Lower lobe of right lung (tissue), 2 donors: ENCODE data around the gene ABCC10. TPM values are rescaled to one million over a fixed set of nuclear protein-coding genes. Genes with fewer than 3 reads are reported as not detected.

ENCODE experiments used
- ATAC-seq, 2 donors: fragments of 200-7000 bp; cut with Tn5 transposase; one replicate each; pipeline ENCODE4 v1.9.1; 2020 to 2022; ENCODE audit warnings: mild to moderate bottlenecking in 2 of 2, moderate library complexity in 2 of 2
- DNase-seq: peaks from one replicate; pipeline ENCODE4 v3.0.0-alpha.2; 2020
- H3K27ac ChIP-seq: fragments of 200-600 bp; one replicate; pipeline ENCODE4 v1.8.0; 2022
- H3K27me3 ChIP-seq: fragments of 200-600 bp; one replicate; pipeline ENCODE4 v1.8.0; 2022; ENCODE audit warnings: low read depth
- H3K36me3 ChIP-seq: fragments of 200-600 bp; one replicate; pipeline ENCODE4 v1.8.0; 2022; ENCODE audit warnings: mild to moderate bottlenecking
- H3K4me1 ChIP-seq: fragments of 200-600 bp; one replicate; pipeline ENCODE4 v1.8.0; 2022
- H3K4me3 ChIP-seq: fragments of 200-600 bp; one replicate; pipeline ENCODE4 v1.8.0; 2022; ENCODE audit warnings: mild to moderate bottlenecking
- H3K9me3 ChIP-seq: fragments of 200-600 bp; one replicate; pipeline ENCODE4 v1.8.0; 2022
- intact Hi-C: fragments of 100-400 bp; cut with DNase I; formaldehyde crosslinking; loops from one replicate; pipeline ENCODE4 v1.11.0; 2022
- total RNA-seq: library from RNA; stranded (reverse); fragmentation: NEBNext Ultra II Directional; extraction: Animal tissue kit (Norgen Biotek cat#: 25700); gene quantifications from one replicate; pipeline ENCODE4 v1.2.1, GENCODE V29; 2021
- TF ChIP-seq, protein P1 (sequence below): fragments of 200-600 bp; IDR thresholded peaks from one replicate; pipeline ENCODE4 v1.8.0; 2022; ENCODE audit warnings: antibody characterized with exemption, mild to moderate bottlenecking
- donor health status: DM: no; HTN: yes; CAD: no; lungs with severe emphysema.

Gene ABCC10
- total RNA-seq, 1 donor from 2014 or later: 34.4 TPM

- TF ChIP-seq, protein P1, sequence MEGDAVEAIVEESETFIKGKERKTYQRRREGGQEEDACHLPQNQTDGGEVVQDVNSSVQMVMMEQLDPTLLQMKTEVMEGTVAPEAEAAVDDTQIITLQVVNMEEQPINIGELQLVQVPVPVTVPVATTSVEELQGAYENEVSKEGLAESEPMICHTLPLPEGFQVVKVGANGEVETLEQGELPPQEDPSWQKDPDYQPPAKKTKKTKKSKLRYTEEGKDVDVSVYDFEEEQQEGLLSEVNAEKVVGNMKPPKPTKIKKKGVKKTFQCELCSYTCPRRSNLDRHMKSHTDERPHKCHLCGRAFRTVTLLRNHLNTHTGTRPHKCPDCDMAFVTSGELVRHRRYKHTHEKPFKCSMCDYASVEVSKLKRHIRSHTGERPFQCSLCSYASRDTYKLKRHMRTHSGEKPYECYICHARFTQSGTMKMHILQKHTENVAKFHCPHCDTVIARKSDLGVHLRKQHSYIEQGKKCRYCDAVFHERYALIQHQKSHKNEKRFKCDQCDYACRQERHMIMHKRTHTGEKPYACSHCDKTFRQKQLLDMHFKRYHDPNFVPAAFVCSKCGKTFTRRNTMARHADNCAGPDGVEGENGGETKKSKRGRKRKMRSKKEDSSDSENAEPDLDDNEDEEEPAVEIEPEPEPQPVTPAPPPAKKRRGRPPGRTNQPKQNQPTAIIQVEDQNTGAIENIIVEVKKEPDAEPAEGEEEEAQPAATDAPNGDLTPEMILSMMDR: no peak
- intact Hi-C loops: no loop called here
- Histone ChIP-seq H3K4me3 (peak within 1 kb of the TSS; percentile 68), H3K27ac (peak within 1 kb of the TSS; percentile 85), H3K36me3 (peaks cover 4% of the 10 kb centered on the region), H3K4me1 (peaks cover 24% of the 10 kb centered on the region), H3K9me3 (no peaks in the 10 kb centered on the region), H3K27me3 (no peaks in the 10 kb centered on the region)
- ATAC-seq (peak; percentile 100), DNase-seq (peak; percentile 94)
Observed at GRCh38 chr6:43477235-43478007, 50.1 kb downstream of the ABCC10 start, which contains the start of gene TJAP1. TSS of gene TJAP1 (plus strand) at chr6:43477570. CDS start at chr6:43499002, 21,432 bp downstream.

DNA sequence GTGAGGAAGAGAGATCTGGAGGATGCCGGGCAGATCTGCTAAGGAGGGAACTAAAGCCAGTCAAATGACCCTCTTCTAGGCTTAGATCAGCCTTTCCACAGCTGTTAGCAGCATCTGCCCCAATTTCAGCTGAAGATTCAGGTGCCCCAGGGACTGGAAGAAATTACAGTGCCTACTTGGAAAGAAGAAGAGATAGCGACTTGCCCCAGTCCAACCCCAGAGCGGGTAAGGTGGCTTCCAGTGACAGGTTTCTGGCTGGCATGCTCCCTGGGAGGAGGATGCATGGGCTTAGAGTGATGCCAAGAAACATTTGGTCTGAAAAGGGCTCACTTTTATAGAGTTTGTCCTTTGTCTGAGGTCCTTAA lies 50.6 kb downstream of the ABCC10 start:
- Histone ChIP-seq H3K4me1 (peaks cover 24% of the 10 kb centered on the region), H3K27ac (peak overlapping the region; percentile 85), H3K4me3 (peak overlapping the region; percentile 68), H3K27me3 (no peaks in the 10 kb centered on the region), H3K9me3 (no peaks in the 10 kb centered on the region), H3K36me3 (peaks cover 4% of the 10 kb centered on the region)
- ATAC-seq (no peak), DNase-seq (no peak)
- intact Hi-C loops: no loop called here
- TF ChIP-seq, protein P1: no peak

GRCh38 chr6:43481075-43481474 lies 53.7 kb downstream of the ABCC10 start:
- Histone ChIP-seq H3K27me3 (no peaks in the 10 kb centered on the region), H3K36me3 (peaks cover 4% of the 10 kb centered on the region), H3K4me3 (no peak overlapping the region), H3K9me3 (no peaks in the 10 kb centered on the region), H3K27ac (no peak overlapping the region), H3K4me1 (peaks cover 24% of the 10 kb centered on the region)
- TF ChIP-seq, protein P1: no peak
- no peak for ATAC-seq
- DNase-seq: no peak
- intact Hi-C loops: no loop called here

DNA sequence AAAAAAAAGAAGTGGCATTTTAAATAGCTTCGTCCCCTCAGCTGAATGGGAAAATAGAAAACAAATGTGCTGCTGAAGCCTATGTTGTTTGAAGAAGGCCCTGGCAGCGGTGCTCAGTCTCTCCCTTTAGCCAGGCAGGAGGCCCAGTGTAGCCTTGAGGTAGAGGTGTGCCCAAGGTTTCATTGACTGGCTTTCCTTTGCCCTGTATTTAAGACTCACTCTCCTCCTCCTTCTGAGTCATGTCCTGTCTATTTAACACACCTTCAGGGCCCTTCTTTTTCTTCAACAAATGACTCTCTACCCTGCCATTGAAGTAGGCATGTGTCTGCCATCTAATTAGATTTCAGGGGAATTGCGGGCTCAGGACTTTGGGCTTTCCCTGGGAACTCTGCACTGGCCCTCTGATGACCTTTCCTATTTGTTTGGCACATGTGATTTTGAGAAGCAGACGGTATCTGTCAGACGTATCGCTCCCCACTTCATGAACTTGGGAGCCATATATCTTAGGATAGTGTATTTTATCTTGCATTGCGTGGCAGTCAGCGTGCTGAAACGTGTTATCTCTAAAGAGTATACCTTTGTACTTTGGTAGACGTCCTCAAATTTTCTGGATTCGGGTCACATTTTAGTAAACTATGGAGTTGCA lies 54.4 kb downstream of the ABCC10 start:
- no peak for DNase-seq
- ATAC-seq: no peak
- intact Hi-C loops: no loop called here

DNA sequence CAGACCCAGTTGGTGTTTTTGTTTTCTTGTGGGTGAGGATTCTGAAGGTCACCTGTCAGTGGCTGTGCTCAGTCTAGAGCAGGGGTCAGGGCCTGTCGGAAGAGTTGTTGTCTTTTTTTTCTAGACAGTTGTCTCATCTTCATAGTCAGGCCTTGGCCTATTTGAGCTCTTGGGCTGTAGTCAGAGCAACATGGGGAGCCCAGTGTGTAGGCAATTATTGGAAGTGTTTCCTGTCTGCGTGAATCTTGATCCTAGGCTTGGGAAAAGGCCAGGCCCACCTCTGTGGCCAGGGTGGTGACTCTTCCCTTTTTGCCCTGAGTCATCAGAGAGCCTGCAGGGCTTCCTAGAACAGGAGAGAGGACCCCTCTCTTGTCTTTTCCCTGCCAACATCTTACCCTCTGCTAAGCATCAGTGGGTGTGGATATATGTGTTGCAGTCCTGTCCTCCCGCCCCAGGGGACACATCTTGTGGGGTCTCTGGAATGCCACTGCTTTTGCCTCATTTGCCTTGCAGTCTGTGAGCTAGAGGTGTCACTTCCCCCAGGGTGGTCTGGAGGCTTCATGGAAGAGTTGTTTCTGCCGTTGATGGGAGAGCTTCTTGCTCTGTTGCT lies 61.4 kb downstream of the ABCC10 start:
- intact Hi-C loops: no loop called here
- Histone ChIP-seq H3K4me1 (peaks cover 15% of the 10 kb centered on the region), H3K9me3 (no peaks in the 10 kb centered on the region), H3K4me3 (no peak overlapping the region), H3K27me3 (no peaks in the 10 kb centered on the region), H3K36me3 (peaks cover 12% of the 10 kb centered on the region), H3K27ac (no peak overlapping the region)
- DNase-seq (no peak), ATAC-seq (no peak)
- TF ChIP-seq, protein P1: no peak

More for the DNA sequence above, 54.4 kb downstream of the ABCC10 start:
- Histone ChIP-seq H3K36me3 (peaks cover 4% of the 10 kb centered on the region), H3K27ac (no peak overlapping the region), H3K4me1 (peaks cover 24% of the 10 kb centered on the region), H3K27me3 (no peaks in the 10 kb centered on the region), H3K9me3 (no peaks in the 10 kb centered on the region), H3K4me3 (no peak overlapping the region)
- TF ChIP-seq, protein P1: no peak
